MM.1S (cell line): ENCODE measurements around the gene COL20A1.

Source experiments
- DNase-seq: peaks from one replicate; pipeline ENCODE4 v3.0.0-alpha.2; 2015
- H2AFZ ChIP-seq: fragments of 300-600 bp; sonication (generic); 2 replicates; pipeline ENCODE4 v1.6.0; 2016; ENCODE audit warnings: antibody characterized with exemption, low read length
- H3F3A ChIP-seq: fragments of 300-600 bp; sonication (generic); 2 replicates; pipeline ENCODE4 v1.6.1; 2016; ENCODE audit warnings: mild to moderate bottlenecking, antibody characterized with exemption, low read length, moderate library complexity, mixed read lengths; ENCODE audit not compliant: insufficient read depth
- H3K27ac ChIP-seq: fragments of 300-600 bp; sonication (generic); 2 replicates; pipeline ENCODE4 v1.5.1; 2016; ENCODE audit warnings: mild to moderate bottlenecking, low read length
- H3K27me3 ChIP-seq: fragments of 300-600 bp; sonication (generic); replicated peaks from 2 replicates; pipeline ENCODE4 v1.6.0; 2016; ENCODE audit warnings: low read length; ENCODE audit not compliant: insufficient read depth
- H3K36me3 ChIP-seq: fragments of 300-600 bp; sonication (generic); replicated peaks from 2 replicates; pipeline ENCODE4 v1.6.1; 2016; ENCODE audit warnings: mild to moderate bottlenecking, low read length, mixed read lengths; ENCODE audit not compliant: insufficient read depth
- H3K4me1 ChIP-seq: fragments of 300-600 bp; sonication (generic); 2 replicates; pipeline ENCODE4 v1.6.1; 2016; ENCODE audit warnings: low read length, mixed read lengths
- H3K4me2 ChIP-seq: fragments of 300-600 bp; sonication (generic); 2 replicates; pipeline ENCODE4 v1.6.0; 2016; ENCODE audit warnings: low read depth, low read length
- H3K4me3 ChIP-seq: fragments of 300-600 bp; sonication (generic); 2 replicates; pipeline ENCODE4 v1.5.1; 2016; ENCODE audit warnings: low read length, mixed read lengths
- H3K79me2 ChIP-seq: fragments of 300-600 bp; sonication (generic); 2 replicates; pipeline ENCODE4 v1.6.1; 2016; ENCODE audit warnings: mixed run types, low read length, mixed read lengths
- H3K9ac ChIP-seq: fragments of 300-600 bp; sonication (generic); 2 replicates; pipeline ENCODE4 v1.6.1; 2016; ENCODE audit warnings: low read length, mixed read lengths
- H3K9me2 ChIP-seq: fragments of 300-600 bp; sonication (generic); replicated peaks from 2 replicates; pipeline ENCODE4 v1.6.1; 2016; ENCODE audit warnings: mild to moderate bottlenecking, low read length, mixed read lengths; ENCODE audit not compliant: insufficient read depth
- H3K9me3 ChIP-seq: fragments of 300-600 bp; sonication (generic); replicated peaks from 2 replicates; pipeline ENCODE4 v1.6.1; 2016; ENCODE audit warnings: mild to moderate bottlenecking, low read length, mixed read lengths; ENCODE audit not compliant: insufficient read depth
- H4K20me1 ChIP-seq: fragments of 300-600 bp; sonication (generic); 2 replicates; pipeline ENCODE4 v1.6.1; 2016; ENCODE audit warnings: mild to moderate bottlenecking, low read length, moderate library complexity, mixed read lengths; ENCODE audit not compliant: insufficient read depth
- EZH2 ChIP-seq: fragments of 300-600 bp; sonication (generic); optimal IDR thresholded peaks from 2 replicates; pipeline ENCODE3; 2017; ENCODE audit warnings: low read depth, mild to moderate bottlenecking, antibody characterized with exemption, low read length, mixed read lengths
- EZH2phosphoT487 ChIP-seq: fragments of 300-600 bp; sonication (generic); IDR thresholded peaks from 2 replicates; pipeline ENCODE4 v1.6.1; 2018; ENCODE audit warnings: antibody characterized with exemption, low read length
- TF ChIP-seq, protein P1 (sequence below): fragments of 300-600 bp; sonication (generic); IDR thresholded peaks from 2 replicates; pipeline ENCODE4 v1.5.1; 2016; ENCODE audit warnings: antibody characterized with exemption, low read length, mixed read lengths

Gene COL20A1

DNA sequence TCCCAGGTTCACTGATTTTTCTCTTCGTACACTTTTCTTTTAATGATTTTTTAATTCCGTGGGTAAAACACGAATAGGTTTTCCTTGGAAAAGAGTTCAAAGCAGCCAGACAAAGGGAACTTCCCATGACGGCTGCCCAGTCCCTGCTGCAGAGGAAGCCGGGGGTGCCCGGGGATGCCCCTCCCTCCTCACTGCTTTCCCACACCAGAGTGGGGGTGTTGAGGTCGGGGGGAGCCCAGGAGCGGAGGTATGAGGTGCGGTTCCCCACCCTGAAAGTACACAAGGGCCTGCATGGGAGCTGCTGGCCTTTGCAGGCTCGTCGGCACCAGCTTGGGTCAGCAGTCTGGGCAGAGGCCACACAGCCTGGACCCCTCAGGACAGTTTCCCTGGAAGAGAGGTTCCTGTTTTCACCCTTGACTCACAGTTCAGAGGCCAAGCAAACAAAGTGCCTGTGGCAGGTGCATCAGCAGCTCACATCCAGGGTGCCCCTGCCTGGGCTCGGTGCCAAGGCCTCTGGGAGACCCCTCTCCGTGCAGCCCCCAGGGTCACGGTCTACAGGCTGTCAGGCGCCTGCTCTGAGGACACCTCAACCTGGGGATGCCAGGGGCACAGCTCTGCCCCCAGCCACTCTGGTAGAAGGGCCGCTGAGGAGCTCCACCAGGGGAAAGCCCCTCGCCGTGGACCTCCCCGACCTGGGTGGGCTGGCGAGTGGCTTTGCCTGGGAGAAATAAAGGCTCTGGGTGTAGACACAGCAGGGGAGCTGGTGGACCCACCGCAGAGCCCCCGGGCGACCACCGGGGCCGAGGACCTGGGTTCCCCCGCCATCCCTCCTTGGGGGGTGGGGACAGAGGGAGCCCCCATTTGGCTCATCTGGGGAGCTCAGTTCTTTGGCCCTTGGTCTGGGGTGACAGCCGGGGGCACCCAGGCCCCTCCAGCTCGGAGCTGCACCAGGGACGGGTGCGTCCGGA lies 83.6 kb downstream of the COL20A1 start:
- Histone ChIP-seq H3K9me3 (no peaks in the 10 kb centered on the region), H3K4me3 (no peak overlapping the region), H3F3A (no peaks in the 10 kb centered on the region), H3K4me2 (no peak overlapping the region), H4K20me1 (no peaks in the 10 kb centered on the region), H3K27me3 (peaks cover 81% of the 10 kb centered on the region), H2AFZ (no peak overlapping the region), H3K4me1 (no peaks in the 10 kb centered on the region), H3K9me2 (no peaks in the 10 kb centered on the region), H3K9ac (no peak overlapping the region), H3K27ac (no peak overlapping the region), H3K36me3 (no peaks in the 10 kb centered on the region), H3K79me2 (no peaks in the 10 kb centered on the region)
- DNase-seq, result no peak
- TF ChIP-seq EZH2 (no peak), EZH2phosphoT487 (no peak)
- TF ChIP-seq, protein P1, sequence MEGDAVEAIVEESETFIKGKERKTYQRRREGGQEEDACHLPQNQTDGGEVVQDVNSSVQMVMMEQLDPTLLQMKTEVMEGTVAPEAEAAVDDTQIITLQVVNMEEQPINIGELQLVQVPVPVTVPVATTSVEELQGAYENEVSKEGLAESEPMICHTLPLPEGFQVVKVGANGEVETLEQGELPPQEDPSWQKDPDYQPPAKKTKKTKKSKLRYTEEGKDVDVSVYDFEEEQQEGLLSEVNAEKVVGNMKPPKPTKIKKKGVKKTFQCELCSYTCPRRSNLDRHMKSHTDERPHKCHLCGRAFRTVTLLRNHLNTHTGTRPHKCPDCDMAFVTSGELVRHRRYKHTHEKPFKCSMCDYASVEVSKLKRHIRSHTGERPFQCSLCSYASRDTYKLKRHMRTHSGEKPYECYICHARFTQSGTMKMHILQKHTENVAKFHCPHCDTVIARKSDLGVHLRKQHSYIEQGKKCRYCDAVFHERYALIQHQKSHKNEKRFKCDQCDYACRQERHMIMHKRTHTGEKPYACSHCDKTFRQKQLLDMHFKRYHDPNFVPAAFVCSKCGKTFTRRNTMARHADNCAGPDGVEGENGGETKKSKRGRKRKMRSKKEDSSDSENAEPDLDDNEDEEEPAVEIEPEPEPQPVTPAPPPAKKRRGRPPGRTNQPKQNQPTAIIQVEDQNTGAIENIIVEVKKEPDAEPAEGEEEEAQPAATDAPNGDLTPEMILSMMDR, result no peak

DNA sequence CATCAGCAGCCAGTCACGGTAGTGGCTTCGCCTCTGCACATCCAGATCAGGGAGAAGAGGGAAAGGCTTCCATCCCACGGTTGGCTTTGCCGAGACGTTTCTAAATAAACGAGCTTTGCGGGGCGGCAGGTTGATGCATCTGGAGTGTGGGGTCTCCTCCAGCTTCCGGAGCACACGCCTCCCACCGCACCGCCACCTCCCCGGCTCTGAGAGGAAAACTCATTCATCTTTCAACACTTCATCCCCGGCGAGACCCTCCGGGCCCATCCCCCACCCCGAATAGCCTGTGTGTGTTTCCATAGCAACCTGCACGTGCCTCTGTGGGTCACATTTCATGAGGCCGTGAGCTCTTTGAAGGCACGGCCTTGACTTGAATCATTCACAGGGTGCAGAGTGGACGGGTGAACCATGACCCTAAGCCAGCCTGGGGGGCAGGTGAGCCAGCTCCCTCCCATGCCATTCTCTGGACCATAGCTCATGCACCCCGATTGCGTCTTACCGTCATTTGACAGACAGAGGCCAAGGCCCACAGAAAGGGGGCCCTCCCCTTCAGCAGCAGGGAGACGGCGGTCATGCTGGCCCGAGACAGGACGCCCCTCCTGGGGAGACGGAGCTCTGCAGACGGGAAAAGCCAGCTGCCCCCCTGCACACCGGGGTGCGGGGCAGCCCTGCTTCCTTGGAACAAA lies 84.4 kb downstream of the COL20A1 start:
- Histone ChIP-seq H3K79me2 (no peaks in the 10 kb centered on the region), H3K27ac (no peak overlapping the region), H2AFZ (no peak overlapping the region), H4K20me1 (no peaks in the 10 kb centered on the region), H3K4me3 (no peak overlapping the region), H3K9ac (no peak overlapping the region), H3K4me2 (no peak overlapping the region), H3K36me3 (no peaks in the 10 kb centered on the region), H3K9me3 (no peaks in the 10 kb centered on the region), H3K4me1 (no peaks in the 10 kb centered on the region), H3K27me3 (peaks cover 84% of the 10 kb centered on the region), H3K9me2 (no peaks in the 10 kb centered on the region), H3F3A (no peaks in the 10 kb centered on the region)
- no peak for DNase-seq
- TF ChIP-seq EZH2 (no peak), EZH2phosphoT487 (no peak)
- TF ChIP-seq, protein P1, result no peak

DNA sequence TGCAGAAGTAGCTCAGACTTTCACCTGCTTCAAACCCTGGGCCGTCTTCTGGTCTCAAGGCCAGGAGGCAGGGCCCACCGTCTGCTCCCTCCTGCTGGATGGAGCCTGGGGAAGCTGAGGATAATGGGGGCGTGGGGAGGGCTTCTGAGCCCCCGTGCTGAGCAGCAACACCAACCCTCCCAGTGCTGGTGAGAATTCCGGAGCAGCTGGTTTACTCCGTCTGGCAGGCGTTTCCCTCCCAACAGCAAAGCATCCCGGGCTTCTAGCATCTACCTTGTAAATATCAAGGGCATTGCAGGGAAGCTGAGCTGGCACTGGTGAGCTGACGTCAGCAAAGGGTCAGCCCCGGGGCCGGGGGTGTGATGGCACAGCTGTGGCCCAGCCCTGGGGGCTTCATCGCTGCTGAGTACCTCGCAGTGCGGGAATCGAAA lies 85.0 kb downstream of the COL20A1 start:
- no peak for DNase-seq
- Histone ChIP-seq H3K9me3 (no peaks in the 10 kb centered on the region), H3K27ac (no peak overlapping the region), H3K4me3 (no peak overlapping the region), H2AFZ (no peak overlapping the region), H3K4me2 (no peak overlapping the region), H3K27me3 (peaks cover 84% of the 10 kb centered on the region), H4K20me1 (no peaks in the 10 kb centered on the region), H3K4me1 (no peaks in the 10 kb centered on the region), H3K36me3 (no peaks in the 10 kb centered on the region), H3K79me2 (no peaks in the 10 kb centered on the region), H3K9ac (no peak overlapping the region), H3F3A (no peaks in the 10 kb centered on the region), H3K9me2 (no peaks in the 10 kb centered on the region)
- TF ChIP-seq EZH2phosphoT487 (no peak), EZH2 (no peak)
- TF ChIP-seq, protein P1, result no peak
